T-helper 17 cell (primary cell): Measurements from ENCODE around the gene CORIN. TPM values are rescaled to one million over a fixed set of nuclear protein-coding genes. Genes with fewer than 3 reads are reported as not detected.
A peak's percentile ranks its signal among the peaks of the same experiment; 100 is the strongest.

Source experiments
- ATAC-seq: fragments of 150-1000 bp; cut with Tn5 transposase; 2 replicates; pipeline ENCODE4 v1.10.0; 2021; ENCODE audit warnings: mild to moderate bottlenecking, moderate library complexity
- DNase-seq, 3 donors: peaks; one replicate each; pipeline versions ENCODE4 v3.0.0 to v3.0.0-alpha.2; 2020 to 2021
- H3K9me3 ChIP-seq: one replicate; pipeline ENCODE4 v1.7.0; 2013; ENCODE audit warnings: low read length, mild to moderate bottlenecking; ENCODE audit not compliant: control insufficient read depth, poor library complexity, severe bottlenecking
- H3K27ac Mint-ChIP-seq: one replicate; pipeline ENCODE4 v1.8.0; 2022; ENCODE audit warnings: mild to moderate bottlenecking, moderate library complexity, mixed read lengths
- H3K27me3 Mint-ChIP-seq: one replicate; pipeline ENCODE4 v1.8.0; 2022; ENCODE audit warnings: mixed read lengths
- H3K36me3 Mint-ChIP-seq: one replicate; pipeline ENCODE4 v1.8.0; 2022; ENCODE audit warnings: low read depth, mixed read lengths
- H3K4me1 Mint-ChIP-seq: one replicate; pipeline ENCODE4 v1.8.0; 2022; ENCODE audit warnings: mild to moderate bottlenecking, mixed read lengths
- H3K4me3 Mint-ChIP-seq: one replicate; pipeline ENCODE4 v1.8.0; 2022; ENCODE audit warnings: mild to moderate bottlenecking, moderate library complexity, mixed read lengths
- total RNA-seq, 4 donors: library from RNA in 2 of 4; stranded (reverse) in 2 of 4; gene quantifications; one replicate each; pipeline ENCODE4 v1.2.3 and lab custom pipeline; 2022 to 2026

Gene CORIN
- total RNA-seq, 2 donors from 2014 or later: 0.07 to 0.26 TPM

DNA sequence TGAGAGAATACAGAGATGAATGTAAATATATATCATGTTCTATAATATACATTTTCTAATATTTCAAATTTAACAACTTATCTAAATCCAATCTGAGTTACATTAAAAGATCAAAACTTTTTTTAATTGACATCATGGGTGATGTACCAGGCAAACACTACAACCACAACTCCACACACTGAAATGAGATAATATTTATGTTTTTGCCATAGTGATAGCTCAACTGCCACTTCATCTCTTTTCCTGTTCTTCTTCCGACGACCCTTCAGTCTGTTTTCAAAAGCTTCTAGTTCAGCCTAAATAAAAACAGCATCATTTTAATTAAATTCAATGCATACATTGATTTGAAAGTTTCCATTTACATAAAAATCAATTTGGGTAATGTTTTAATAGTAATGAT lies 10.2 kb upstream of the CORIN start:
- no peak overlapping the region for H3K27ac Mint-ChIP-seq
- H3K9me3 ChIP-seq: no peaks in the 10 kb centered on the region
- ATAC-seq (no peak), DNase-seq (no peak)
- H3K4me3 Mint-ChIP-seq: no peak overlapping the region
- H3K4me1 Mint-ChIP-seq: peaks cover 4% of the 10 kb centered on the region
- no peaks in the 10 kb centered on the region for H3K27me3 Mint-ChIP-seq
- H3K36me3 Mint-ChIP-seq: peaks cover 5% of the 10 kb centered on the region

DNA sequence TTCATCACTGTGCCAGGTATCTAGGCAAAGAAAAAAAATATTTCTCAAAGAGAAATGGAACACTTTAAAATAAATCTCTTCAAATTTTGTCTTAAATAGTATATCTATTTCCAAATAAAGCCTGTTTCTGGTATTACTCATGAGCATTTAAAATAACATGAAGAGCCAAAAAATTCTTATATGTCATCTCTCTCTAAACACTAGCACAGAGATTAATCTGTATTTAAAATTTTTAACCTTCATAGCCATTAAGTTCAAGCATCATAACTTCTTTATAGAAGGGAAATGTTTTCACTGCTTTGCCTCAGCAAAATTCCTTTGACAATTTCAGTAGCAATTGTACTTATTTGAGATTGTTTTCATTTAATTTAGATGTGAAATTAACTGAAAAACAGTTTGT lies 5.1 kb upstream of the CORIN start:
- H3K27me3 Mint-ChIP-seq: no peaks in the 10 kb centered on the region
- no peak for DNase-seq
- no peak for ATAC-seq
- no peak overlapping the region for H3K27ac Mint-ChIP-seq
- peaks cover 5% of the 10 kb centered on the region for H3K36me3 Mint-ChIP-seq
- H3K4me3 Mint-ChIP-seq: no peak overlapping the region
- H3K4me1 Mint-ChIP-seq: peaks cover 9% of the 10 kb centered on the region
- no peaks in the 10 kb centered on the region for H3K9me3 ChIP-seq

DNA sequence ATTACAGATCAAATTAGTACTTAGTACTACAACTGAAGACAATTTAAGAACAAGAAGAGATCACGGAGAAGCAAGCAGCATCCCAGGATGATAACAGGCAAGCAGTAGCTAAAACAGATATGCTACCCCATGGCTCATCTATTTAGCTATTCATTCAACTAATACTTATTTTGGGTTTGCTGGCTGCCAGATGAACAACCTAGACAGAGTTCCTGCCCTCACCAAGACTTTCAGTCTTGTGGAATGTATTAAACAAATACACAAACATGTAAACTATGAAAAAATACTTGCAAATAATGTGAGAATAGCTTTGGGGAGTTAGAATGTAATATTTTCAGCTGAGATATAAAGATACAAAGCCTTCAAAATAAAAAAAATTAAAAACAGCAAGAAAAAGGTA lies 2.4 kb upstream of the CORIN start:
- Mint-ChIP-seq H3K4me1 (peaks cover 19% of the 10 kb centered on the region), H3K36me3 (peaks cover 5% of the 10 kb centered on the region), H3K4me3 (no peak overlapping the region), H3K27me3 (no peaks in the 10 kb centered on the region), H3K27ac (peak overlapping the region; percentile 54)
- no peak for ATAC-seq
- no peak for DNase-seq
- no peaks in the 10 kb centered on the region for H3K9me3 ChIP-seq

DNA sequence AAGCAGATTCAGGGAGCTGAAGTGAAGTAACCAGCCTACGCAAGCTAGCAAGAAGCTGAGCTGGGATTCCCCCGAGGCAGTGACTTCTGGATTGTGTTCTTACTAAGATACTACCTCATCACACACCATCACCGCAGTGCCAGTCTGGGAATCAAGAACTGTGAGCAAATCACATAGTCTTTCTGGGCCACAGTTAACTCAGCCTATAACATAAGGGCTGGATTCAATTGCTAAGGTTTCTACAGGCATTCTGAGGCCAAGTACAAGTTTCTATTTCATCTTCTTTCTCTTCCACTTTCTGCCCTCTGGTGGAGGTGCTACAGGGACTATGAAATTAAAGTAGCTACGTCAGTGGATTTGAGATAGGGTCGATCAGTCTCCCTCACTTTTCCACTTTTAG lies 1.4 kb upstream of the CORIN start:
- Mint-ChIP-seq H3K4me3 (peak overlapping the region; percentile 3), H3K4me1 (peaks cover 19% of the 10 kb centered on the region), H3K27me3 (no peaks in the 10 kb centered on the region), H3K36me3 (peaks cover 5% of the 10 kb centered on the region), H3K27ac (peak overlapping the region; percentile 54)
- no peaks in the 10 kb centered on the region for H3K9me3 ChIP-seq
- DNase-seq (peak in 1 of 3 donors; percentile 21), ATAC-seq (peak; percentile 80)

DNA sequence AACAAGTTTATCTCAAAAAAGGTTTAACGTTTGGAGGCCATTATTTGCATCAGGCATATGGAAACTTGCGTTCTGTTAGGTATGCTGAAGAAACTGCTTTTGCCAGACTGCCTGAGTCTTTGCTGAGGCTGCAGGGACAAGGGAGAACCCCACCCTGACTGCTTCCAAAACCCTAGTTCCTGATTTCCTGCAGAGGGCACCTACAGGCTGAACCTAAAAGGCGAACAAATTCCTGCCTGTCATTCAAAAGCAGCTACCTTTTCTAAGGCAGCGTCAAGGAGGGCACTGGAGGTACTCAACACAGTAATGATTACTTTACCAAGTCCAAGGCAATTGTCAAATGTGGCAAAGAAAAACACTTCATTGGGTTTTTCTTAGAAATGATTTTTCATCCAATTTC lies 578 bp upstream of the CORIN start:
- ATAC-seq (no peak), DNase-seq (no peak)
- peaks cover 15% of the 10 kb centered on the region for H3K4me1 Mint-ChIP-seq
- peak overlapping the region; percentile 54 for H3K27ac Mint-ChIP-seq
- H3K9me3 ChIP-seq: no peaks in the 10 kb centered on the region
- H3K27me3 Mint-ChIP-seq: no peaks in the 10 kb centered on the region
- H3K4me3 Mint-ChIP-seq: peak overlapping the region; percentile 91
- no peaks in the 10 kb centered on the region for H3K36me3 Mint-ChIP-seq

DNA sequence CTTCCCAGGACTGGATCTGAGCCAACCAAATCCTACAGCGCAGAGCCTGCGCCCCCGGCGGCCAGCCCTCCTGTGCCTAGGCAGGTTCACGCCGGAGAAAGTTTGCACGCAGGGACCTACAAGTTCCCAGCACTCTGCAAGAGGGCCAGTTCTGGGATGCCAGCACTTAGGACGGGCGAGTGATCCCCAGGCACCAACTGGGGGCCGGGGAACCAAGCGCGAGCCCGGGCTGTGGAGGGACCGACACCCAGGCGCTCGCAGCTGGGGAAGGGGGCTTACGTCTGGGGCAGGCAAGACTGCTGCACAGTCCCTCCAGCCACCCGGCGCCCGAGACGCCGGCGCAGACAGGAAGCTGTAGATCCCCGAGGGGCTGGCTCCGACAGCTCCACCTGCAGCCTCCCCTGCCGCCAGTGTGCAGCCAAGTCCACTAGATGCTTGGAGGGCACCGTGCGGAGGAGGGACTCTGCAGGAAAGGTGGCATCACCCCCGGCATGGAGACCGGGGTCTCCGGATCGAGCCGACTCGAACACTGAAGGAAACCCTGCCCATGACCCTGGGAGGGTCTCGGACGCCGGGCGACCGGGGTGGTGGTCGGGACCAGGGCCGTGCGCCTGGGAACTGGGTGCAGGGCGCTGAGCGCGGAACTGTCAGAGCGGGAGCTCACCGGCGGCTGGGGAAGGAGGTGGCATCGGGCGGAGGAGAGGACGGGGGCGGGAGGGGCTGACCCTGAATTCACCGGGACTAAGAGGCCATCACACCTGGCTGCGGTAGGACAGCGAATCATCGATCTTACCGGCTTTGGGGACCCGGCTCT lies 566 bp downstream of the CORIN start:
- no peaks in the 10 kb centered on the region for H3K27me3 Mint-ChIP-seq
- H3K27ac Mint-ChIP-seq: peak overlapping the region; percentile 63
- ATAC-seq (peak; percentile 55), DNase-seq (peak; percentile 13 to 31 (median 26))
- H3K9me3 ChIP-seq: no peaks in the 10 kb centered on the region
- peaks cover 15% of the 10 kb centered on the region for H3K4me1 Mint-ChIP-seq
- H3K4me3 Mint-ChIP-seq: peak overlapping the region; percentile 91
- no peaks in the 10 kb centered on the region for H3K36me3 Mint-ChIP-seq

DNA sequence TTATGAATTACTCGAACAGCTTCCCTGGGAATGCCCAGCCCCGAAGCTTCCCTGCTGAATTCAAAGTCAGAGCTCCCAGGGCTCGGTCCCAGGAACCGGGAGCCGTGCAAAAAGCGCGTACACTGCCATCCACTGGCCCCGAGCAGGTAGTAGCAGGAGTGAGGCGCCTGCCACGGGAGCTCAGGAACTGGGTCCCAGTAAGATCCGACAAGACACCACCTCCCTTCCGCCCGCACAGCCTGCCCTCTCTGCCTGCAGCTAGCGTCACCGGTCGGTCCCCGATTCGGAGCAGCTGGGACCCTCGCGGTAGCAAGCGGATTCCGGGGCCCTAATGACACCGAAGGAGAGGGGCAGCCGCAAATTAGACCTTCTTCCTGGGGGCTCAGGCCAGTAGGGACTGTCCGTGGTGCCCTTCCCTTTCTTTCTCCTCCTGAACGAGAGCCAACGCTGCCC lies 1.2 kb downstream of the CORIN start:
- H3K4me1 Mint-ChIP-seq: peaks cover 15% of the 10 kb centered on the region
- H3K4me3 Mint-ChIP-seq: peak overlapping the region; percentile 91

DNA sequence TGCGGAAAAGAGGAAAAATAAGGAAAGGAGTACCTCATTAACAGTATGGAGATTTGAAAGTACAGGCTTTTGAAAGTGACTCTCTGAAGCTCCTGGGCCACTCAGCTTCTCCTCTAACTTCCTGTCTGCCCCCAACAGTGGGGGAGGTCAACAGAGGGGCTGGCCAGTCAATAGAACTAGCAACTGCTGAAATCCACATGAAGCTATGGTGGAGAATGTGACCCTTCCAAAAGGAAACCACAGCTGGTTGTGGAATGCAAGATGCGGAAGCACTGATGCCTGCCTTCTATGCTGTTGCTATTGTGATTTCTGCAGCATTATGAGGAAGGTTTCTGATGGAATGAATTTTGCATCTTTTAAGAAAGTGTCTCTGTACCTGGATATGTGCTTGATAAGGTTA lies 2.4 kb downstream of the CORIN start:
- peaks cover 15% of the 10 kb centered on the region for H3K4me1 Mint-ChIP-seq

More for the DNA sequence above, 1.2 kb downstream of the CORIN start:
- Mint-ChIP-seq H3K27ac (peak overlapping the region; percentile 63), H3K27me3 (peaks cover 3% of the 10 kb centered on the region), H3K36me3 (peaks cover 2% of the 10 kb centered on the region)
- DNase-seq: peak; percentile 19 to 23 (median 23)
- ATAC-seq: peak; percentile 61
- no peaks in the 10 kb centered on the region for H3K9me3 ChIP-seq

DNA sequence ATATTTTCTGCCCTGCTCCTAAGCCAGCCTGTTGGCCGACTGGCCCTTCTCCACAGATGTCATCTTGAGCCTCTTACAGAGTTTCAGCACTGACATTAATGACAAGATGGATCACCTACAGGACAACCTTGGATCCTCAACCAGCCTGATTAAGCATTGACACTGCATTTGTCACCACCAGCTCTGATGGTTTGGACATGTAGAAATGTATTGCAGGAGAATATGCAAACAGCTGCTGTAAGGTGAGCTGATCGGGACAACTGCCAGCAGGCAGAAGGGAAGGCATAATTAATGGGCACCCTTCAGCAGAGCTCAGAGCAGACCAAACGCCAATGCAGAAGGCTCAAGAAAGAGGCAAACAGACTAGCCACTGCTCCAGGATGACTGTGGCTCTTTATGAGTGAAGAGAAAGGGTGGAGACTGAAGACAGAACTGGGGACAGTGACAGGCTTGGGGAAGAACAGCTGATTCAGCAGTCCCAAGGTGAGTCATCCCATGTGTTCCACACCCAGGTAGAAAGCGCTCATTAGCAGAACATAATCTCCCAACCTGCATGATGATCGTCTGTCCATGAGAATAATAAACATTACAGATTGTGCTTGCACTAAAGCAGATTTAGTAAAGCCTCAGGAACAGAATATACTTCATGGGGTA lies 6.7 kb downstream of the CORIN start:
- Mint-ChIP-seq H3K4me3 (no peak overlapping the region), H3K36me3 (peaks cover 2% of the 10 kb centered on the region)

More for the DNA sequence above, 2.4 kb downstream of the CORIN start:
- Mint-ChIP-seq H3K27ac (no peak overlapping the region), H3K4me3 (peak overlapping the region; percentile 5), H3K27me3 (peaks cover 6% of the 10 kb centered on the region), H3K36me3 (peaks cover 2% of the 10 kb centered on the region)
- ATAC-seq (no peak), DNase-seq (no peak)
- no peaks in the 10 kb centered on the region for H3K9me3 ChIP-seq

DNA sequence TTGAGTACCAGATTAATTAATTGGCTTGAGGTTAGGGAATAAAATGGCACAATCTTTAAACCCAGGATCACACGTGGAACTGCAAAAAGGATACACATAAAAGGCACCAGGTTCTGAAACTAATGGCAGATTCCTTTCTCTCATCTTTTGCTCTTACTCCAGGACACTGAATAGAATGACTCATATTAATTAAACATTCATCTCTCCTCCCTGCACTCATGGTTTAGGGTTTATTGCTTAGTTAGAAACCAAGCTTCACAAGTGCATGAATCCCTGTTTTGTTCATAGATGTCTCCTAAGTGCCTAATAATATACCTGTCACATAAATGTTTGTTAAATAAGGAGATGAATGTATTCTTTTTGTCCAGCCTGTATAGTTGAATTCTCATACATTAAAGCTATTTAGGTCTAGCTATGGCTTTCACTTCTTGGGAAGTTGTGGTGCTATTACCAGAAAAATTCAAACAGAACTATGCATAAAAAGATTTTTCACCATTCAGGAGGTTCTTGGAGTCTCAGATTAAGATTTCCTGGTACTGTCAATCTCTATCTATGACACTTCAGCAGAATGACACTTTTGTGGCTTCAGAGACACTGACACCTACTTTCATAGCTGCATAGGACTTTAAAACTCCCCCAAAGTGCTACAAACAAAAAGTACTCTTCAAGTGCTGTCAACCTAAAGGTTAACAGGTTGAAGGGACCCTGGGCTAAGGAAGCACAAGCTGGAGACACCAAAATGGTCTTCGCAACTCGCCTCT lies 7.4 kb downstream of the CORIN start:
- Mint-ChIP-seq H3K4me3 (no peak overlapping the region), H3K36me3 (peaks cover 2% of the 10 kb centered on the region), H3K27me3 (peaks cover 6% of the 10 kb centered on the region), H3K4me1 (peaks cover 12% of the 10 kb centered on the region), H3K27ac (no peak overlapping the region)
- ATAC-seq (no peak), DNase-seq (no peak)
- H3K9me3 ChIP-seq: no peaks in the 10 kb centered on the region

More for the DNA sequence above, 6.7 kb downstream of the CORIN start:
- Mint-ChIP-seq H3K4me1 (peaks cover 15% of the 10 kb centered on the region), H3K27ac (no peak overlapping the region), H3K27me3 (peaks cover 6% of the 10 kb centered on the region)
- DNase-seq (no peak), ATAC-seq (no peak)
- H3K9me3 ChIP-seq: no peaks in the 10 kb centered on the region

DNA sequence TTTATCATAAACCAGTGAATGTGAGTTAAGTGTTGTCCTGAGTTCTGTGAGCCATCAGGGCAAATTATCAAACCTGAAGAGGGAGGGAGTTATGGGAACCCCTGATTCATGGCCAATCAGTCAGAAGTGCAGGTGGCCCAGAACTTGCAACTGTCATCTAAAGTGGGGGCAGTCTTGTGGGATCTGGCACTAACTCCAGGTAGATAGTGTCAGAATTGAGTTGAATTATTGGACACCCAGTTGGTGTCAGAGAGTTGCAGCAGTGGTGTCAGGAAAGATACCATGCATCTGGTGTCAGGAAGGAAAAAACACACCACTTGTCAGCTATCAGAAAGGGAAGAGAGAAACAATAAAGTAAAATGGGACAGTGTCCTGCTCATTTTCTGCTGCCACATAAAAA lies 8.4 kb downstream of the CORIN start:
- ATAC-seq: no peak
- Mint-ChIP-seq H3K4me3 (no peak overlapping the region), H3K36me3 (peaks cover 2% of the 10 kb centered on the region)

DNA sequence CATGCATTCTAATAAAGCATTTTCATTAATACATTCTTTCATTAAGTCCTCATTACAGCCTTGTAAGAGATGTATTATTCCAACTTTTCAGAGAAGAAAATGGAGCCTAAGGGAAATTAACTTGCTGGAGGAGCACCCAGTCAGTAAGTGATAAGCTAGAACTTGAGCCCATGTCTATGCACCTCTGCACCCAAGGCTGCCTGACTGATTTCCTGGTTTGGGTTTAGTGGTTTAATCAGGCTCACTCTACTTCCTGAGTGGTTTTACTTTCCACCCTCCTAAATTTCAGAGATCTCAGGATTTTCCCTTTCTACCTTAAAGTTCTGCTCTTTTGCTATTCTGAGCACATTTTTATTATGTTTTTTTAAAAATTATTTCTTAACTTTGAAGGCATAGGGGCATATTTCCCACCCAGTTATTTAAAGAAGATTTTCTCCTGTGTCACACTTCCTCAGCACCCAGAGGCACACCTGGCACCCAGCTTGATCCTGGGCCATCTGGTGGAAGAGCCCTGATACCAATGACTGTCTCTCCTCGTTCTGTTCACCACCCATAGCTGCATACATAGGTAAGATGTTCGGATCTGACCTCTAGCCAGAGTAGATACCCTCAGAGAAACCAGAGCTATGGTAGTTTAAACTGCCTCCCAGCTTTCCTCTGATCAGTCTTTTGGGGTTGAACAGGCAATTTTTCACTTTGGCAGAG lies 10.4 kb downstream of the CORIN start:
- peak; percentile 75 for ATAC-seq
- peak overlapping the region; percentile 43 for H3K27ac Mint-ChIP-seq

More for the DNA sequence above, 8.4 kb downstream of the CORIN start:
- Mint-ChIP-seq H3K4me1 (peaks cover 12% of the 10 kb centered on the region), H3K27me3 (peaks cover 6% of the 10 kb centered on the region), H3K27ac (no peak overlapping the region)
- H3K9me3 ChIP-seq: no peaks in the 10 kb centered on the region
- DNase-seq: no peak

More for the DNA sequence above, 10.4 kb downstream of the CORIN start:
- Mint-ChIP-seq H3K4me1 (peaks cover 12% of the 10 kb centered on the region), H3K27me3 (peaks cover 19% of the 10 kb centered on the region), H3K4me3 (no peak overlapping the region), H3K36me3 (peaks cover 4% of the 10 kb centered on the region)
- H3K9me3 ChIP-seq: no peaks in the 10 kb centered on the region
- no peak for DNase-seq
